GM12878 (cell line): Measurements from ENCODE around the gene TYROBP. TPM values are rescaled to one million over a fixed set of nuclear protein-coding genes. Genes with fewer than 3 reads are reported as not detected.

Experiments
- BHLHE40 ChIP-seq, 2 experiments: fragments of 450-650 bp in 1 of 2; IDR thresholded peaks; 2 replicates each; pipeline ENCODE4 v1.6.1; 2011 to 2017; ENCODE audit warnings: low read depth in 2 of 2, borderline replicate concordance in 1 of 2, improper control_type of control experiment in 1 of 2, low read length in 1 of 2, mild to moderate bottlenecking in 1 of 2
- CBX5 ChIP-seq: sonication (generic); IDR thresholded peaks from 2 replicates; pipeline ENCODE4 v1.6.1; 2016; ENCODE audit warnings: low read depth, moderate library complexity, mild to moderate bottlenecking, inconsistent platforms
- EZH2 ChIP-seq: IDR thresholded peaks from 2 replicates; pipeline ENCODE4 v1.6.1; 2012; ENCODE audit warnings: low read depth, mild to moderate bottlenecking, control low read depth, inconsistent platforms, low read length, borderline replicate concordance; ENCODE audit not compliant: control insufficient read depth
- FOS ChIP-seq: IDR thresholded peaks from 3 replicates; pipeline ENCODE4 v1.6.1; 2011; ENCODE audit warnings: borderline replicate concordance; ENCODE audit not compliant: insufficient read length; ENCODE audit errors: extremely low read depth
- IKZF1 ChIP-seq: fragments of 450-650 bp; conservative IDR thresholded peaks from 2 replicates; pipeline ENCODE4 v1.6.1; 2017; ENCODE audit warnings: antibody characterized with exemption, mild to moderate bottlenecking
- KDM1A ChIP-seq: fragments of 200-600 bp; sonication (generic); IDR thresholded peaks from 2 replicates; pipeline ENCODE4 v1.6.1; 2016; ENCODE audit warnings: borderline replicate concordance
- MXI1 ChIP-seq: fragments of 150-350 bp; IDR thresholded peaks from 2 replicates; pipeline ENCODE4 v1.6.1; 2011; ENCODE audit warnings: low read depth, mild to moderate bottlenecking, inconsistent platforms, low read length, improper control_type of control experiment
- NFYB ChIP-seq: IDR thresholded peaks from 2 replicates; pipeline ENCODE4 v1.6.1; 2011; ENCODE audit warnings: low read depth, mild to moderate bottlenecking, low read length, improper control_type of control experiment, moderate library complexity; ENCODE audit not compliant: insufficient read depth
- NR2F1 ChIP-seq: fragments of 450-650 bp; conservative IDR thresholded peaks from 2 replicates; pipeline ENCODE4 v1.6.1; 2017; ENCODE audit warnings: mild to moderate bottlenecking
- PAX8 ChIP-seq: fragments of 450-650 bp; IDR thresholded peaks from 2 replicates; pipeline ENCODE4 v1.6.1; 2017; ENCODE audit warnings: mild to moderate bottlenecking, moderate library complexity
- RELA ChIP-seq: fragments of 450-650 bp; IDR thresholded peaks from 2 replicates; pipeline ENCODE4 v1.8.0; 2014; ENCODE audit warnings: borderline replicate concordance; ENCODE audit not compliant: partially characterized antibody
- RUNX3 ChIP-seq: IDR thresholded peaks from 2 replicates; pipeline ENCODE4 v1.6.1; 2012; ENCODE audit warnings: low read length, inconsistent platforms
- SIN3A ChIP-seq: IDR thresholded peaks from 2 replicates; pipeline ENCODE4 v1.6.1; 2012; ENCODE audit warnings: low read depth, low read length, improper control_type of control experiment
- SMAD5 ChIP-seq: IDR thresholded peaks from 2 replicates; pipeline ENCODE4 v1.6.1; 2016; ENCODE audit warnings: antibody characterized with exemption, low read depth
- SMC3 ChIP-seq: IDR thresholded peaks from 2 replicates; pipeline ENCODE4 v1.6.1; 2011; ENCODE audit warnings: low read length, improper control_type of control experiment, borderline replicate concordance
- SP1 ChIP-seq: IDR thresholded peaks from one replicate; pipeline ENCODE4 v1.6.1; 2011; ENCODE audit warnings: low read depth, low read length
- TARDBP ChIP-seq: IDR thresholded peaks from 2 replicates; pipeline ENCODE4 v1.6.1; 2016; ENCODE audit warnings: borderline replicate concordance
- ZNF217 ChIP-seq: fragments of 450-650 bp; IDR thresholded peaks from 2 replicates; pipeline ENCODE4 v1.6.1; 2017; ENCODE audit warnings: antibody characterized with exemption, mild to moderate bottlenecking
- polyA plus RNA-seq, 11 experiments: library from polyadenylated mRNA; depleted of rRNA in 4 of 11; unstranded in 6 of 11; stranded (reverse) in 5 of 11; fragments of >200 nt; fragmentation: Nextera tagmentation in 4 of 11; fragmentation: Illumina TruSeq in 1 of 11; extraction: Ambion mirVana in 4 of 11; extraction: Trizol in 1 of 11; gene quantifications; 1 replicate in 1 of 11; 2 replicates in 10 of 11; pipeline versions ENCODE4 v1.2.1 to v1.2.3, GENCODE V29; 2011 to 2016; ENCODE audit warnings: inconsistent platforms in 2 of 11, missing spikeins in 2 of 11, low read depth in 1 of 11
- total RNA-seq, 4 experiments: library from RNA; depleted of rRNA in 3 of 4; stranded (reverse); fragments of >200 nt in 3 of 4; fragmentation: Illumina TruSeq in 1 of 4; extraction: Trizol in 1 of 4; gene quantifications; 2 replicates each; pipeline versions ENCODE4 v1.2.1 to v1.2.3, GENCODE V29; 2013 to 2021
- TF ChIP-seq, protein P1 (sequence below): fragments of 450-650 bp; IDR thresholded peaks from 2 replicates; pipeline ENCODE4 v1.6.1; 2017; ENCODE audit warnings: mild to moderate bottlenecking, low read depth, inconsistent platforms; ENCODE audit not compliant: poor library complexity, severe bottlenecking
- TF ChIP-seq, protein P2 (sequence below): IDR thresholded peaks from 2 replicates; pipeline ENCODE4 v1.6.1; 2011; ENCODE audit warnings: low read depth, low read length, improper control_type of control experiment, borderline replicate concordance
- TF ChIP-seq, protein P3 (sequence below): IDR thresholded peaks from 2 replicates; pipeline ENCODE4 v1.6.1; 2011; ENCODE audit warnings: mild to moderate bottlenecking, low read depth, low read length, moderate library complexity; ENCODE audit not compliant: insufficient replicate concordance

Gene TYROBP
- total and polyA plus RNA-seq, 10 of the 15 experiments (the other 5 are each of a cell fraction or from before 2014, with no cell fraction given): 0.33 to 2.4 (median 0.58) TPM; not detected in 2

DNA sequence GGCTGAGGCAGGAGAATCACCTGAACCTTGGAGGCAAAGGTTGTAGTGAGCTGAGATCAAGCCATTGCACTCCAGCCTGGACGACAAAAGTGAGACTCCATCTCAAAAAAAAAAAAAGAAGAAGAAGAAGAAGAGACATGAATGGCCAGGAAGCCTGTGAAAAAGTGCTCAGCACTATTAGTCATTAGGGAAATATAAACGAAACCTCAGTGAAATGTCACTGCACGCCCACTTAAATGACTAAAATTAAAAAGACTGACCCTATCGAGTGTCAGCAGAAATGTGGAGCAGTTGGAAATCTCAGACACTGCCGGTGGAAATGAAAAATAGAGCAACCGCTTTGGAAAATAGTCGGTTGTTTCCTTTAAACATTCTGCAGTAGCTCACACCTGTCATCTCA, 5.5 kb upstream of the TYROBP start (continued):
- no peak for TF ChIP-seq SIN3A
- TF ChIP-seq, protein P1, sequence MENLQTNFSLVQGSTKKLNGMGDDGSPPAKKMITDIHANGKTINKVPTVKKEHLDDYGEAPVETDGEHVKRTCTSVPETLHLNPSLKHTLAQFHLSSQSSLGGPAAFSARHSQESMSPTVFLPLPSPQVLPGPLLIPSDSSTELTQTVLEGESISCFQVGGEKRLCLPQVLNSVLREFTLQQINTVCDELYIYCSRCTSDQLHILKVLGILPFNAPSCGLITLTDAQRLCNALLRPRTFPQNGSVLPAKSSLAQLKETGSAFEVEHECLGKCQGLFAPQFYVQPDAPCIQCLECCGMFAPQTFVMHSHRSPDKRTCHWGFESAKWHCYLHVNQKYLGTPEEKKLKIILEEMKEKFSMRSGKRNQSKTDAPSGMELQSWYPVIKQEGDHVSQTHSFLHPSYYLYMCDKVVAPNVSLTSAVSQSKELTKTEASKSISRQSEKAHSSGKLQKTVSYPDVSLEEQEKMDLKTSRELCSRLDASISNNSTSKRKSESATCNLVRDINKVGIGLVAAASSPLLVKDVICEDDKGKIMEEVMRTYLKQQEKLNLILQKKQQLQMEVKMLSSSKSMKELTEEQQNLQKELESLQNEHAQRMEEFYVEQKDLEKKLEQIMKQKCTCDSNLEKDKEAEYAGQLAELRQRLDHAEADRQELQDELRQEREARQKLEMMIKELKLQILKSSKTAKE: peak; percentile 36
- no peak for TF ChIP-seq KDM1A
- TF ChIP-seq ZNF217: no peak
- no peak for TF ChIP-seq SMC3
- no peak for TF ChIP-seq NFYB
- no peak for TF ChIP-seq PAX8
- TF ChIP-seq CBX5: no peak
- TF ChIP-seq BHLHE40 (IDR thresholded peaks at IDR 0.05; ENCODE audit: borderline replicate concordance in 1 of 2, low read depth in 2 of 2, low read length in 1 of 2): no peak
- TF ChIP-seq MXI1: no peak
- no peak; the same call in 1 of the 2 replicates for TF ChIP-seq NR2F1
- no peak for TF ChIP-seq EZH2
- no peak for TF ChIP-seq SMAD5
- TF ChIP-seq TARDBP: no peak
- peak; percentile 66 for TF ChIP-seq RUNX3
- no peak for TF ChIP-seq RELA
- no peak for TF ChIP-seq SP1
- TF ChIP-seq, protein P2, sequence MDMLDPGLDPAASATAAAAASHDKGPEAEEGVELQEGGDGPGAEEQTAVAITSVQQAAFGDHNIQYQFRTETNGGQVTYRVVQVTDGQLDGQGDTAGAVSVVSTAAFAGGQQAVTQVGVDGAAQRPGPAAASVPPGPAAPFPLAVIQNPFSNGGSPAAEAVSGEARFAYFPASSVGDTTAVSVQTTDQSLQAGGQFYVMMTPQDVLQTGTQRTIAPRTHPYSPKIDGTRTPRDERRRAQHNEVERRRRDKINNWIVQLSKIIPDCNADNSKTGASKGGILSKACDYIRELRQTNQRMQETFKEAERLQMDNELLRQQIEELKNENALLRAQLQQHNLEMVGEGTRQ: no peak
- no peak for TF ChIP-seq FOS
- TF ChIP-seq IKZF1: peak; percentile 59; the same call in 1 of the 2 replicates
- TF ChIP-seq, protein P3, sequence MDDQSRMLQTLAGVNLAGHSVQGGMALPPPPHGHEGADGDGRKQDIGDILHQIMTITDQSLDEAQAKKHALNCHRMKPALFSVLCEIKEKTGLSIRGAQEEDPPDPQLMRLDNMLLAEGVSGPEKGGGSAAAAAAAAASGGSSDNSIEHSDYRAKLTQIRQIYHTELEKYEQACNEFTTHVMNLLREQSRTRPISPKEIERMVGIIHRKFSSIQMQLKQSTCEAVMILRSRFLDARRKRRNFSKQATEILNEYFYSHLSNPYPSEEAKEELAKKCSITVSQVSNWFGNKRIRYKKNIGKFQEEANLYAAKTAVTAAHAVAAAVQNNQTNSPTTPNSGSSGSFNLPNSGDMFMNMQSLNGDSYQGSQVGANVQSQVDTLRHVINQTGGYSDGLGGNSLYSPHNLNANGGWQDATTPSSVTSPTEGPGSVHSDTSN: no peak
